Neural cell (in vitro differentiated cells): ENCODE data around the gene SMG1. TPM values are rescaled to one million over a fixed set of nuclear protein-coding genes. Genes with fewer than 3 reads are reported as not detected.

Experiments
- H2AFZ ChIP-seq: fragments of 200-600, 300-800 bp; sonication (generic), shearing (Covaris generic); 2 replicates; pipeline ENCODE4 v1.6.0; 2014; ENCODE audit warnings: low read depth, mild to moderate bottlenecking, antibody characterized with exemption, low read length, moderate library complexity
- H3F3A ChIP-seq: fragments of 200-600 bp; shearing (Covaris generic); 2 replicates; pipeline ENCODE4 v1.6.1; 2016; ENCODE audit warnings: mild to moderate bottlenecking, moderate library complexity, mixed read lengths, antibody characterized with exemption, low read length; ENCODE audit not compliant: insufficient read depth, poor library complexity, severe bottlenecking
- H3K27ac ChIP-seq: fragments of 200-600, 300-800 bp; sonication (generic), shearing (Covaris generic); 2 replicates; pipeline ENCODE4 v1.5.1; 2014; ENCODE audit warnings: mild to moderate bottlenecking, low read length, moderate library complexity
- H3K27me3 ChIP-seq: fragments of 300-800, 200-600 bp; sonication (generic), shearing (Covaris generic); 2 replicates; pipeline ENCODE4 v1.6.0; 2014; ENCODE audit warnings: mild to moderate bottlenecking, low read depth, low read length, moderate library complexity; ENCODE audit not compliant: insufficient read depth
- H3K36me3 ChIP-seq: fragments of 300-800, 200-600 bp; sonication (generic), shearing (Covaris generic); 2 replicates; pipeline ENCODE4 v1.5.1; 2014; ENCODE audit warnings: mild to moderate bottlenecking, antibody characterized with exemption, low read length, moderate library complexity; ENCODE audit not compliant: insufficient read depth
- H3K4me2 ChIP-seq: fragments of 300-800, 200-600 bp; sonication (generic), shearing (Covaris generic); 2 replicates; pipeline ENCODE4 v1.6.0; 2014; ENCODE audit warnings: mild to moderate bottlenecking, low read length
- H3K4me3 ChIP-seq: fragments of 300-800, 200-600 bp; sonication (generic), shearing (Covaris generic); 2 replicates; pipeline ENCODE4 v1.5.1; 2014; ENCODE audit warnings: mild to moderate bottlenecking, low read length, moderate library complexity
- H3K79me2 ChIP-seq: fragments of 200-600 bp; shearing (Covaris generic); replicated peaks from 2 replicates; pipeline ENCODE4 v1.6.0; 2014; ENCODE audit warnings: mild to moderate bottlenecking, low read length, moderate library complexity; ENCODE audit not compliant: insufficient read depth
- H3K9ac ChIP-seq: fragments of 300-800, 200-600 bp; sonication (generic), shearing (Covaris generic); 2 replicates; pipeline ENCODE4 v1.6.1; 2016; ENCODE audit warnings: mild to moderate bottlenecking, low read length, mixed read lengths
- H3K9me2 ChIP-seq: fragments of 200-600 bp; shearing (Covaris generic); 2 replicates; pipeline ENCODE4 v1.6.1; 2016; ENCODE audit warnings: mild to moderate bottlenecking, low read length, mixed read lengths; ENCODE audit not compliant: insufficient read depth
- H3K9me3 ChIP-seq: fragments of 200-600, 300-800 bp; sonication (generic), shearing (Covaris generic); 2 replicates; pipeline ENCODE4 v1.6.1; 2016; ENCODE audit warnings: mild to moderate bottlenecking, mixed run types, low read length, moderate library complexity, mixed read lengths
- H4K20me1 ChIP-seq: fragments of 200-600 bp; shearing (Covaris generic); 2 replicates; pipeline ENCODE4 v1.6.1; 2016; ENCODE audit warnings: mild to moderate bottlenecking, mixed run types; ENCODE audit not compliant: insufficient read depth
- EP300 ChIP-seq: fragments of 450-650 bp; conservative IDR thresholded peaks from 2 replicates; pipeline ENCODE4 v1.6.1; 2014; ENCODE audit warnings: antibody characterized with exemption, mild to moderate bottlenecking, moderate library complexity; ENCODE audit not compliant: poor library complexity, severe bottlenecking
- EZH2 ChIP-seq: fragments of 200-600, 300-800 bp; shearing (Covaris generic), sonication (generic); IDR thresholded peaks from 2 replicates; pipeline ENCODE4 v1.6.1; 2014; ENCODE audit warnings: antibody characterized with exemption, low read length, borderline replicate concordance, mild to moderate bottlenecking; ENCODE audit not compliant: insufficient read depth, poor library complexity, severe bottlenecking
- MXI1 ChIP-seq: fragments of 450-650 bp; conservative IDR thresholded peaks from 2 replicates; pipeline ENCODE4 v1.6.1; 2014; ENCODE audit warnings: antibody characterized with exemption, mild to moderate bottlenecking; ENCODE audit not compliant: poor library complexity, severe bottlenecking
- POLR2AphosphoS5 ChIP-seq: IDR thresholded peaks from 2 replicates; pipeline ENCODE4 v1.6.1; 2012
- RAD21 ChIP-seq: fragments of 450-650 bp; conservative IDR thresholded peaks from 2 replicates; pipeline ENCODE4 v1.6.1; 2014; ENCODE audit warnings: antibody characterized with exemption, mild to moderate bottlenecking, moderate library complexity
- SMC3 ChIP-seq: fragments of 450-650 bp; conservative IDR thresholded peaks from 2 replicates; pipeline ENCODE4 v1.6.1; 2014; ENCODE audit warnings: antibody characterized with exemption, mild to moderate bottlenecking, moderate library complexity; ENCODE audit not compliant: poor library complexity
- TAF1 ChIP-seq: IDR thresholded peaks from 2 replicates; pipeline ENCODE4 v1.6.1; 2012; ENCODE audit warnings: low read depth
- polyA plus RNA-seq: library from polyadenylated mRNA; depleted of rRNA; stranded (reverse); fragments of >200 nt; gene quantifications from 2 replicates; pipeline ENCODE4 v1.2.3, GENCODE V29; 2014
- TF ChIP-seq, protein P1 (sequence below): fragments of 450-650 bp; IDR thresholded peaks from 2 replicates; pipeline ENCODE4 v1.5.1; 2014; ENCODE audit warnings: antibody characterized with exemption, mild to moderate bottlenecking, moderate library complexity; ENCODE audit not compliant: poor library complexity, severe bottlenecking
- TF ChIP-seq, protein P2 (sequence below): IDR thresholded peaks from 2 replicates; pipeline ENCODE4 v1.6.1; 2012; ENCODE audit warnings: borderline replicate concordance

Gene SMG1
- polyA plus RNA-seq, 1 donor from 2014 or later, result 26.3 TPM

DNA sequence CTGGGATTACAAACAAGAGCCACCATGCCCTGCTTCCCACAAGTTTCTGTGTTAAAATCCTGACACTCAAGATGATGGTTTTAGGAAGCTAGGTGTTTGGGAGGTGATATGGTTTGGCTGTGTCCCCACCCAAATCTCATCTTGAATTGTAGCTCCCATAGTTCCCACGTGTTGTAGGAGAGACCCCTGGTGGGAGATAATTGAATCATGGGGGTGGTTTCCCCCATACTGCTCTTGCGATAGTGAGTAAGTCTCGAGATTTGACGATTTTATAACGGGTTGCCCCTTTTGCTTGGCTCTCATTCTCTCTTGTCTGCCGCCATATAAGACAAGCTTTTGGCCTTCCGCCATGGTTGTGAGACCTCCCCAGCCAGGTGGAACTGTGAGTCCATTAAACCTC lies 17.2 kb upstream of the SMG1 start:
- no peak overlapping the region for H3K27ac ChIP-seq
- no peak overlapping the region for H3K9ac ChIP-seq
- H3F3A ChIP-seq, result no peaks in the 10 kb centered on the region
- H3K79me2 ChIP-seq, result no peaks in the 10 kb centered on the region
- TF ChIP-seq, protein P1, sequence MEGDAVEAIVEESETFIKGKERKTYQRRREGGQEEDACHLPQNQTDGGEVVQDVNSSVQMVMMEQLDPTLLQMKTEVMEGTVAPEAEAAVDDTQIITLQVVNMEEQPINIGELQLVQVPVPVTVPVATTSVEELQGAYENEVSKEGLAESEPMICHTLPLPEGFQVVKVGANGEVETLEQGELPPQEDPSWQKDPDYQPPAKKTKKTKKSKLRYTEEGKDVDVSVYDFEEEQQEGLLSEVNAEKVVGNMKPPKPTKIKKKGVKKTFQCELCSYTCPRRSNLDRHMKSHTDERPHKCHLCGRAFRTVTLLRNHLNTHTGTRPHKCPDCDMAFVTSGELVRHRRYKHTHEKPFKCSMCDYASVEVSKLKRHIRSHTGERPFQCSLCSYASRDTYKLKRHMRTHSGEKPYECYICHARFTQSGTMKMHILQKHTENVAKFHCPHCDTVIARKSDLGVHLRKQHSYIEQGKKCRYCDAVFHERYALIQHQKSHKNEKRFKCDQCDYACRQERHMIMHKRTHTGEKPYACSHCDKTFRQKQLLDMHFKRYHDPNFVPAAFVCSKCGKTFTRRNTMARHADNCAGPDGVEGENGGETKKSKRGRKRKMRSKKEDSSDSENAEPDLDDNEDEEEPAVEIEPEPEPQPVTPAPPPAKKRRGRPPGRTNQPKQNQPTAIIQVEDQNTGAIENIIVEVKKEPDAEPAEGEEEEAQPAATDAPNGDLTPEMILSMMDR, result no peak
- TF ChIP-seq TAF1, result no peak
- no peaks in the 10 kb centered on the region for H3K9me3 ChIP-seq
- no peak overlapping the region for H3K4me2 ChIP-seq
- H3K9me2 ChIP-seq, result no peaks in the 10 kb centered on the region
- no peak overlapping the region for H3K4me3 ChIP-seq
- H3K36me3 ChIP-seq, result no peaks in the 10 kb centered on the region
- H3K27me3 ChIP-seq, result no peaks in the 10 kb centered on the region
- H2AFZ ChIP-seq, result no peak overlapping the region
- no peaks in the 10 kb centered on the region for H4K20me1 ChIP-seq

DNA sequence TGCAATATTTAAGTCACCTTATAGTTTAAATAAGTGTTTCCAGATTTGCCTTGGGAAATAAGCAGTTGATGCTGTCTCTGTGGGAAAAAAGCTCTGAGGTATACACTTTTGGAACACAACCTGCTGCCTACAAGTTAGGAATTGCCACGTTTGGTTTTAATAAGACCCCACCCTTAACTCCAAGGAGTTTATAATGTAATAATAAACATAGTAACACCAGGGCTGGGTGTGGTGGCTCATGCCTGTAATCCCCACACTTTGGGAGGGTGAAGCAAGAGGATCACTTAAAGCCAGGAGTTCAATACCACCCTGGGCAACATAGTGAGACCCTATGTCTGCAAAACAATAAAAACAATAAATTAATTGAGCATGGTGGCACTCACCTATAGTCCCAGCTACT lies 15.9 kb upstream of the SMG1 start:
- H3K27me3 ChIP-seq, result no peaks in the 10 kb centered on the region
- no peaks in the 10 kb centered on the region for H4K20me1 ChIP-seq
- H3K79me2 ChIP-seq, result no peaks in the 10 kb centered on the region
- H2AFZ ChIP-seq, result no peak overlapping the region
- no peaks in the 10 kb centered on the region for H3K9me2 ChIP-seq
- no peak overlapping the region for H3K27ac ChIP-seq
- no peak overlapping the region for H3K9ac ChIP-seq
- H3F3A ChIP-seq, result no peaks in the 10 kb centered on the region
- H3K36me3 ChIP-seq, result no peaks in the 10 kb centered on the region
- H3K4me3 ChIP-seq, result no peak overlapping the region
- no peaks in the 10 kb centered on the region for H3K9me3 ChIP-seq
- no peak overlapping the region for H3K4me2 ChIP-seq
- TF ChIP-seq TAF1, result no peak
- TF ChIP-seq MXI1, result no peak
- TF ChIP-seq RAD21, result no peak
- no peak for TF ChIP-seq EP300

DNA sequence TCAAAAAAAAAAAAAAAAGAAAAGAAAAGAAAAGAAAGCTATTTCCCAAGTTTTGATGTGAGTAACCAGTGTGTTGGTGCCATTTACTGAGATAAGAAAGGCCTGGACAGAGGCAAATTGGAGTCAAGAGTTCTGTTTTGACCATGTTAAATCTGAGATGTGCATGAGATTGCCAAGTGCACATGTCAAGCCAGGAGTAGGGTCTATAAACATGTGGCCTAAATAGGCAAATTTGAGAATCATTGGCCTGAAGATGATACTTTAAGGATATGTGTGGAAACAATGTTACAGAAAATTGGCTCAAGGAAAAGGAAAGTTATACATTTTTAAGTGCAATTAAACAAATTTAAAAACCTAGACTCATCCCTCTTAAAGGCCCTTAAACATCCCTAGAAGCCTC lies 15.3 kb upstream of the SMG1 start:
- no peak for TF ChIP-seq RAD21
- TF ChIP-seq POLR2AphosphoS5, result no peak
- no peak for TF ChIP-seq TAF1
- TF ChIP-seq EZH2, result no peak
- TF ChIP-seq MXI1, result no peak
- TF ChIP-seq, protein P2, sequence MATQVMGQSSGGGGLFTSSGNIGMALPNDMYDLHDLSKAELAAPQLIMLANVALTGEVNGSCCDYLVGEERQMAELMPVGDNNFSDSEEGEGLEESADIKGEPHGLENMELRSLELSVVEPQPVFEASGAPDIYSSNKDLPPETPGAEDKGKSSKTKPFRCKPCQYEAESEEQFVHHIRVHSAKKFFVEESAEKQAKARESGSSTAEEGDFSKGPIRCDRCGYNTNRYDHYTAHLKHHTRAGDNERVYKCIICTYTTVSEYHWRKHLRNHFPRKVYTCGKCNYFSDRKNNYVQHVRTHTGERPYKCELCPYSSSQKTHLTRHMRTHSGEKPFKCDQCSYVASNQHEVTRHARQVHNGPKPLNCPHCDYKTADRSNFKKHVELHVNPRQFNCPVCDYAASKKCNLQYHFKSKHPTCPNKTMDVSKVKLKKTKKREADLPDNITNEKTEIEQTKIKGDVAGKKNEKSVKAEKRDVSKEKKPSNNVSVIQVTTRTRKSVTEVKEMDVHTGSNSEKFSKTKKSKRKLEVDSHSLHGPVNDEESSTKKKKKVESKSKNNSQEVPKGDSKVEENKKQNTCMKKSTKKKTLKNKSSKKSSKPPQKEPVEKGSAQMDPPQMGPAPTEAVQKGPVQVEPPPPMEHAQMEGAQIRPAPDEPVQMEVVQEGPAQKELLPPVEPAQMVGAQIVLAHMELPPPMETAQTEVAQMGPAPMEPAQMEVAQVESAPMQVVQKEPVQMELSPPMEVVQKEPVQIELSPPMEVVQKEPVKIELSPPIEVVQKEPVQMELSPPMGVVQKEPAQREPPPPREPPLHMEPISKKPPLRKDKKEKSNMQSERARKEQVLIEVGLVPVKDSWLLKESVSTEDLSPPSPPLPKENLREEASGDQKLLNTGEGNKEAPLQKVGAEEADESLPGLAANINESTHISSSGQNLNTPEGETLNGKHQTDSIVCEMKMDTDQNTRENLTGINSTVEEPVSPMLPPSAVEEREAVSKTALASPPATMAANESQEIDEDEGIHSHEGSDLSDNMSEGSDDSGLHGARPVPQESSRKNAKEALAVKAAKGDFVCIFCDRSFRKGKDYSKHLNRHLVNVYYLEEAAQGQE, result no peak
- TF ChIP-seq, protein P1, result no peak
- no peak for TF ChIP-seq EP300
- no peak for TF ChIP-seq SMC3
- Histone ChIP-seq H3K9ac (no peak overlapping the region), H3F3A (no peaks in the 10 kb centered on the region), H3K27ac (no peak overlapping the region), H4K20me1 (no peaks in the 10 kb centered on the region), H3K79me2 (no peaks in the 10 kb centered on the region), H3K27me3 (no peaks in the 10 kb centered on the region), H3K36me3 (no peaks in the 10 kb centered on the region), H3K4me3 (no peak overlapping the region), H2AFZ (no peak overlapping the region), H3K9me2 (no peaks in the 10 kb centered on the region), H3K4me2 (no peak overlapping the region), H3K9me3 (no peaks in the 10 kb centered on the region)
